HepG2 (cell line): ENCODE measurements around the gene WWC2. TPM values are rescaled to one million over a fixed set of nuclear protein-coding genes. Genes with fewer than 3 reads are reported as not detected.
"Not testable (repeated sequence)": the region's sequence is repeated elsewhere in the genome, so short reads cannot be mapped to it uniquely, and the experiment has no call there.

Experiments used
- ATAC-seq: fragments of 200-7000 bp; cut with Tn5 transposase; 3 replicates; pipeline ENCODE4 v1.9.1; 2020; ENCODE audit warnings: mild to moderate bottlenecking, moderate library complexity
- BruUV-seq: library from RNA; stranded (reverse); fragments of 400-500 nt; replicated peaks from 2 replicates; lab custom pipeline; 2021; lab: Mats Ljungman, UMichigan
- CTCF ChIA-PET: fragments of 300-600 bp; formaldehyde crosslinking; extraction: SDS; loops from one replicate; lab custom pipeline; 2021; ENCODE audit warnings: low total read pairs, inconsistent platforms, low intra/inter-chr PET ratio; lab: Yijun Ruan, JAX
- POLR2A ChIA-PET: fragments of 350-600 bp; sonication (Branson Sonifier 250); formaldehyde crosslinking; loops from one replicate; lab custom pipeline; 2020; ENCODE audit warnings: antibody characterized with exemption, inconsistent platforms; lab: Yijun Ruan, JAX
- DNase-seq: peaks from one replicate; pipeline ENCODE4 v3.0.0-alpha.2; 2015; ENCODE audit warnings: low spot score
- FAIRE-seq: peaks from 3 replicates; lab custom pipeline; 2011; peaks lifted over from hg19 to GRCh38; lab: Jason Lieb, UNC
- H2AFZ ChIP-seq: one replicate; pipeline ENCODE4 v1.6.1; 2011; ENCODE audit warnings: low read length, inconsistent platforms
- H3K27ac ChIP-seq: fragments of 300-600 bp; 3 replicates; pipeline ENCODE4 v1.8.0; 2011; ENCODE audit warnings: mixed run types, mild to moderate bottlenecking, mixed read lengths, low read length, inconsistent platforms; ENCODE audit not compliant: insufficient read depth; ENCODE audit errors: extremely low read length
- H3K27me3 ChIP-seq, 2 experiments: fragments of 200-600 bp in 1 of 2; 2 replicates in 1 of 2; 3 replicates in 1 of 2; pipeline versions ENCODE4 v1.6.0 to v1.8.0; 2011; ENCODE audit warnings: low read length in 2 of 2, mild to moderate bottlenecking in 2 of 2, moderate library complexity in 2 of 2, inconsistent platforms in 1 of 2; ENCODE audit not compliant: insufficient read depth in 2 of 2, control insufficient read depth in 1 of 2
- H3K36me3 ChIP-seq, 2 experiments: fragments of 200-600 bp in 1 of 2; replicated peaks in 1 of 2; 2 replicates in 1 of 2; 3 replicates in 1 of 2; pipeline versions ENCODE4 v1.5.1 to v1.8.0; 2011; ENCODE audit warnings: low read length in 2 of 2, inconsistent platforms in 1 of 2; ENCODE audit not compliant: insufficient read depth in 2 of 2, control insufficient read depth in 1 of 2
- H3K4me1 ChIP-seq: 2 replicates; pipeline ENCODE4 v1.5.1; 2012; ENCODE audit warnings: low read length, inconsistent platforms; ENCODE audit not compliant: insufficient read depth
- H3K4me2 ChIP-seq: 2 replicates; pipeline ENCODE4 v1.6.0; 2011; ENCODE audit warnings: low read depth, low read length, inconsistent platforms
- H3K4me3 ChIP-seq, 3 experiments: fragments of 200-600 bp in 1 of 3; sonication (generic), shearing (Covaris generic) in 1 of 3; replicated peaks in 1 of 3; 2 replicates each; pipeline ENCODE4 v1.5.1; 2011 to 2016; ENCODE audit warnings: low read length in 3 of 3, inconsistent platforms in 2 of 3, low read depth in 2 of 3, mild to moderate bottlenecking in 2 of 3, control low read depth in 1 of 3, mixed read lengths in 1 of 3; ENCODE audit not compliant: insufficient read depth in 1 of 3
- H3K79me2 ChIP-seq: one replicate; pipeline ENCODE4 v1.6.1; 2011; ENCODE audit warnings: low read length, inconsistent platforms; ENCODE audit not compliant: insufficient read depth
- H3K9ac ChIP-seq: 2 replicates; pipeline ENCODE4 v1.6.0; 2011; ENCODE audit warnings: mild to moderate bottlenecking, low read depth, low read length, inconsistent platforms; ENCODE audit not compliant: insufficient read depth
- H3K9me3 ChIP-seq: 2 replicates; pipeline ENCODE4 v1.5.1; 2012; ENCODE audit warnings: mild to moderate bottlenecking, low read length
- H4K20me1 ChIP-seq: 2 replicates; pipeline ENCODE4 v1.6.0; 2011; ENCODE audit warnings: inconsistent platforms, mild to moderate bottlenecking, low read length, moderate library complexity; ENCODE audit not compliant: insufficient read depth
- ZNF441 ChIP-seq: sonication (generic); formaldehyde crosslinking; IDR thresholded peaks from 2 replicates; pipeline ENCODE4 v1.7.0; 2021; ENCODE audit warnings: missing genetic modification reagents, borderline replicate concordance
- ZNF460 ChIP-seq: sonication (generic); formaldehyde crosslinking; IDR thresholded peaks from 2 replicates; pipeline ENCODE4 v1.5.1; 2020; ENCODE audit warnings: missing genetic modification reagents, mild to moderate bottlenecking, borderline replicate concordance
- ZNF670 ChIP-seq: sonication (generic); formaldehyde crosslinking; IDR thresholded peaks from 2 replicates; pipeline ENCODE4 v1.8.0; 2022; ENCODE audit warnings: mild to moderate bottlenecking, missing genetic modification reagents, borderline replicate concordance
- WGBS: methylation state at CpG from one replicate; pipeline ENCODE4 v1.1.6; 2017; ENCODE audit warnings: low lambda C conversion rate; 5-methylcytosine and 5-hydroxymethylcytosine counted together
- in situ Hi-C: cut with HindIII; loops from 2 replicates; pipeline ENCODE4 v1.10.0; 2017; ENCODE audit warnings: low pct_unique_long_range_greater_than_20kb; ENCODE audit not compliant: extremely low pct_ligation_motif_present
- intact Hi-C: fragments of 100-400 bp; cut with micrococcal nuclease; formaldehyde crosslinking; loops from one replicate; pipeline ENCODE4 v1.10.0; 2022; ENCODE audit not compliant: unreplicated experiment
- polyA plus RNA-seq, 8 experiments: library from polyadenylated mRNA; depleted of rRNA in 3 of 8; stranded (reverse) in 7 of 8; unstranded in 1 of 8; fragments of >200 nt; fragmentation: Illumina TruSeq in 4 of 8; extraction: Trizol in 4 of 8; gene quantifications; 2 replicates each; pipeline versions ENCODE4 v1.2.1 to v1.2.3, GENCODE V29; 2011 to 2016; ENCODE audit warnings: low read depth in 4 of 8, missing spikeins in 1 of 8, mixed read lengths in 1 of 8; ENCODE audit not compliant: insufficient read depth in 1 of 8
- total RNA-seq, 5 experiments: library from RNA; depleted of rRNA; stranded (reverse); fragments of >200 nt; fragmentation: Illumina TruSeq; extraction: Trizol; gene quantifications; 2 replicates each; pipeline ENCODE4 v1.2.3, GENCODE V29; 2016; ENCODE audit warnings: low read depth in 1 of 5

The WWC2 gene
- total and polyA plus RNA-seq, 2 of the 13 experiments (the other 11 are each of a cell fraction or from before 2014, with no cell fraction given), result 40.0 to 50.1 TPM

- no peak for DNase-seq
- no peak overlapping the region for H3K4me2 ChIP-seq
- FAIRE-seq, result no peak
- no peaks in the 10 kb centered on the region for H4K20me1 ChIP-seq
- ATAC-seq, result peak; percentile 4; the same call in 1 of the 3 replicates
- ChIA-PET POLR2A (no interaction called here), CTCF (no interaction called here)
- peaks cover 3 to 4% of the 10 kb centered on the region in 2 experiments; a peak in 3 of 5 replicates for H3K36me3 ChIP-seq
- in situ Hi-C loops (no loop called here), intact Hi-C loops (no loop called here)
- H2AFZ ChIP-seq, result no peak overlapping the region
- H3K4me1 ChIP-seq, result peaks cover 41% of the 10 kb centered on the region
- no peak for TF ChIP-seq ZNF460 (CRISPR knock-in tag)
- no peak for TF ChIP-seq ZNF441 (CRISPR knock-in tag)
- TF ChIP-seq ZNF670 (CRISPR knock-in tag), result no peak
- no TSS peak for BruUV-seq
- WGBS, result 77% methylated on average over 5 of the region's 6 CpGs
- H3K79me2 ChIP-seq, result no peaks in the 10 kb centered on the region
- no peak overlapping the region for H3K4me3 ChIP-seq
- H3K9ac ChIP-seq, result no peak overlapping the region
- H3K9me3 ChIP-seq, result no peaks in the 10 kb centered on the region
- H3K27me3 ChIP-seq, result no peaks in the 10 kb centered on the region; a peak in 1 of 5 replicates
- no peak overlapping the region for H3K27ac ChIP-seq
Measured at GRCh38 chr4:183323295-183323694, 224.2 kb downstream of the WWC2 start.

DNA sequence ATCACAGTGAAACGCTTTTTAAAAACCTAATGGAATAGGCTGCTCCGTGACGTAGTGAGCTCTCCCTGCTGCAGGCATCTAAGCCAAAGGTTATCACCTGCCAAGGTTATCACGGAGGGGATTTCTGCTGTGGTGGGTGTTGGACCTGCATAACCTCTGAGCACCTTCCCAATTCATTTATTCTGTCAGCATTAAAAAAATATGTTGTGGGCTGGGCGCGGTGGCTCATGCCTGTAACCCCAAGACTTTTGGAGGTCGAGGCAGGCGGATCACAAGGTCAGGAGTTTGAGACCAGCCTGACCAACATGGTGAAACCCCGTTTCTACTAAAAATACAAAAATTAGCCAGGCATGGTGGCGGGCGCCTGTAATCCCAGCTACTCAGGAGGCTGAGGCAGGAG lies 225.0 kb downstream of the WWC2 start:
- DNase-seq, H3K36me3 ChIP-seq, H3K4me3 ChIP-seq, POLR2A ChIA-PET, in situ Hi-C loops, intact Hi-C loops, H3K9me3 ChIP-seq, H2AFZ ChIP-seq, BruUV-seq, ATAC-seq, H3K79me2 ChIP-seq, H3K4me2 ChIP-seq, H3K27me3 ChIP-seq, CTCF ChIA-PET, H3K27ac ChIP-seq, H3K9ac ChIP-seq, FAIRE-seq, H4K20me1 ChIP-seq: not testable (repeated sequence)
- H3K4me1 ChIP-seq, result peaks cover 48% of the 10 kb centered on the region
- WGBS, result 96% methylated on average over 11 of the region's 11 CpGs
